ENCODE measurements around the gene CTDP1.

DNA sequence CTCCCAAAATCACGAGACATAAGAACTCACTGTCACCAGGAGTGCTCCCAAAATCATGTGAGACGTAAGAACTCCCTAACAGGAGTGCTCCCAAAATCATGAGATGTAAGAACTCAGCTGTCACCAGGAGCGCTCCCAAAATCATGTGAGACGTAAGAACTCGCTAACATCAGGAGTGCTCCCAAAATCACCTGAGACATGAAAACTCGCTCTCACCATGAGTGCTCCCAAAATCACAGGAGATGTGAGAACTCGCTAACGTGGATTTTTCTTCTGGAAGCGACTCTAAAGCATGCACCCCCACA is 53.1 kb downstream of the CTDP1 start:
- TF ChIP-seq, protein P1, sequence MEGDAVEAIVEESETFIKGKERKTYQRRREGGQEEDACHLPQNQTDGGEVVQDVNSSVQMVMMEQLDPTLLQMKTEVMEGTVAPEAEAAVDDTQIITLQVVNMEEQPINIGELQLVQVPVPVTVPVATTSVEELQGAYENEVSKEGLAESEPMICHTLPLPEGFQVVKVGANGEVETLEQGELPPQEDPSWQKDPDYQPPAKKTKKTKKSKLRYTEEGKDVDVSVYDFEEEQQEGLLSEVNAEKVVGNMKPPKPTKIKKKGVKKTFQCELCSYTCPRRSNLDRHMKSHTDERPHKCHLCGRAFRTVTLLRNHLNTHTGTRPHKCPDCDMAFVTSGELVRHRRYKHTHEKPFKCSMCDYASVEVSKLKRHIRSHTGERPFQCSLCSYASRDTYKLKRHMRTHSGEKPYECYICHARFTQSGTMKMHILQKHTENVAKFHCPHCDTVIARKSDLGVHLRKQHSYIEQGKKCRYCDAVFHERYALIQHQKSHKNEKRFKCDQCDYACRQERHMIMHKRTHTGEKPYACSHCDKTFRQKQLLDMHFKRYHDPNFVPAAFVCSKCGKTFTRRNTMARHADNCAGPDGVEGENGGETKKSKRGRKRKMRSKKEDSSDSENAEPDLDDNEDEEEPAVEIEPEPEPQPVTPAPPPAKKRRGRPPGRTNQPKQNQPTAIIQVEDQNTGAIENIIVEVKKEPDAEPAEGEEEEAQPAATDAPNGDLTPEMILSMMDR (IDR thresholded peaks at IDR 0.05 in 4 of 5, conservative IDR thresholded peaks at IDR 0.05 in 1 of 5) = no peak
- TF ChIP-seq POLR2A (IDR thresholded peaks at IDR 0.05) = no peak

Data from gastrocnemius medialis (tissue), 4 donors.